ENCODE data around the gene DEXI.

Gene DEXI

GRCh38 chr16:10892782-10893318 lies 49.4 kb downstream of the DEXI start:
- no peak for DNase-seq (ENCODE audit: low spot score)

GRCh38 chr16:10889855-10890254 lies 52.4 kb downstream of the DEXI start:
- DNase-seq (ENCODE audit: low spot score) = no peak

GRCh38 chr16:10888320-10888937 lies 53.8 kb downstream of the DEXI start:
- DNase-seq (ENCODE audit: low spot score) = no peak

GRCh38 chr16:10885246-10885645 lies 57.0 kb downstream of the DEXI start:
- DNase-seq (ENCODE audit: low spot score) = no peak

GRCh38 chr16:10883004-10883403 lies 59.3 kb downstream of the DEXI start:
- no peak for DNase-seq (ENCODE audit: low spot score)

GRCh38 chr16:10881479-10882030 lies 60.7 kb downstream of the DEXI start:
- DNase-seq (ENCODE audit: low spot score) = no peak

- no peak for DNase-seq (ENCODE audit: low spot score)
Observed at GRCh38 chr16:10880594-10881452, 61.4 kb downstream of the DEXI start.

GRCh38 chr16:10879681-10880589 lies 62.3 kb downstream of the DEXI start:
- DNase-seq (ENCODE audit: low spot score) = no peak

Data from ecto neural progenitor cell (in vitro differentiated cells).